ENCODE measurements around the gene ANKRD12.
"Not testable (repeated sequence)": the region's sequence is repeated elsewhere in the genome, so short reads cannot be mapped to it uniquely, and the experiment has no call there.

Gene ANKRD12

GRCh38 chr18:9234528-9234927 lies 97.9 kb downstream of the ANKRD12 start:
- no peak for DNase-seq (ENCODE audit: low read depth)

GRCh38 chr18:9237981-9238380 lies 101.4 kb downstream of the ANKRD12 start:
- DNase-seq (ENCODE audit: low read depth), result no peak

- DNase-seq (ENCODE audit: low read depth), result no peak
These were observed 103.1 kb downstream of the ANKRD12 start for GRCh38 chr18:9239720-9240119.

DNA sequence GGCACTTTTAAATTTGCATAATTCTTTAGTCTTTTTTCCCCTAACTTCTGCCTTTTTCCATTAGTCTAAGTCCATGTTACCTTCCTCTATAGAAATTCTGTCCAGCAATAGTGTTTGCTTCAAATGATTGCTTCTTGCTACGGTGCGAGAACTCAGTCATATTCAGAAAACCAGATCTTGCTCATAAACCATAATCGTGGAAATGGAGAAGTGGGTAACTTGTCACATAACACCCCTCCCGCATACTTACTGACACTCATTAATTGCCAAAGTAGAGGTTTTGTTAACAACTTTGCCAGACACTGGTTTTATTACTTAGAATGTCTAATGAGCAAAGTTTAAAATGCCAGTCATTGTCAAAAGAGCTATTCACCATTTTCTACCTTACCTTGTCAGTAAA lies 103.7 kb downstream of the ANKRD12 start:
- no peak for DNase-seq (ENCODE audit: low read depth)

- DNase-seq (ENCODE audit: low read depth), result no peak
These were observed 106.4 kb downstream of the ANKRD12 start for GRCh38 chr18:9243029-9243428.

DNA sequence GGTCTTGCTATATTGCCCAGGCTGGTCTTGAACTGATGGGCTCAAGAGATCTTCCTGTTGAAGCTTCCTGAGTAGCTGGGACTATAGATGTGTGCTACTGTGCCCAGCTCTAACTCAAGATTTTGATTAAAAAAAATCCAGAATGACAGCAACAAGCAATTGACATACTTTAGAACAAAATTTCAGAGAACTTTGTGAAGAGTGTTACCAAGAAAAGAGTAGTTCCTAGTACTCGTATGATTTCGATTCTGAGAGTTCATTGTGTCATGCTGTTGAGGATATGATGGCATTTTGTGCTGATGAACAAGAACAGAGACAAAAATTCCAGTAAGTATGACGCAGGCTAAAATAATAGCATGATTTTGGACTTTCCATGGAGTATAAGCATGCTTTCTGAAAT lies 107.8 kb downstream of the ANKRD12 start:
- DNase-seq (ENCODE audit: low read depth), result no peak

DNA sequence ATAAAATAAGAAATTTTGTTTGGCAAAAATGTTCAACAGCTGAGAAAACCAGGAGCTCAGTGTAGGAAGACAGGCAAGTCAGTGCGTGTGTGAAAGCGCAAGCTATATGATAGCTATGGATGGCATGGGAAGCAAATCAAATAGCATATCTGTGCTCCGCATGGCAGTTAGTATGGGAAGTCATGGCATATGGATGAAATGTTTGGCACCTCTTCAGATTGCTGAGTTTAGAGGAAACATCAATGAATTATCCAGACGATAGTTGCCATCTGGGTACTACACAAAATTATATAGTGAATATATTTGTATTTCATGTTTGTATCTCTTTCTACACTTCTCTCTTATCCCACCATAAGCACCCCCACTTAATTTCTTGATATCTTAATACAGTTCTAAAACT lies 112.1 kb downstream of the ANKRD12 start:
- no peak for DNase-seq (ENCODE audit: low read depth)

DNA sequence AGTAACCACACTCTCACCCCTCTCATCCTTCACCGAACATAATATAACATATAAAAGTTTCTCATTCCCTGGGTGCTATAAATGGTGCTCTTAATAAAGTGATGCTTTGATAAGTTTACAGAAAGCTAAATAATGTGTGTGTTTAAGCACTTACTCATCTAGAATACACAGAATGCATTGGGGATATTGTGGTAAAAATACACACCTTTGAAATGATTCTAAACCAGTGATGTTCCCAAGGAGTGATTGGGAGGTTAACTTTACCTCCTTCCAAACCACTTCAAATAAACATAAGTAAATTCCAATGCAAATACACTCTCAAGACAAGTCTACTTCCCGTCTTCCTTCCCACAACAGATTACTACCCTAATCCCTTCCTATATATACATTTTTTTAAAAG lies 112.7 kb downstream of the ANKRD12 start:
- DNase-seq (ENCODE audit: low read depth), result no peak

- DNase-seq (ENCODE audit: low read depth), result no peak
These were observed 122.6 kb downstream of the ANKRD12 start for GRCh38 chr18:9259173-9259572.

GRCh38 chr18:9260388-9261380 lies 124.1 kb downstream of the ANKRD12 start:
- no peak for DNase-seq (ENCODE audit: low read depth)

- DNase-seq (ENCODE audit: low read depth), result no peak
These were observed 126.7 kb downstream of the ANKRD12 start for GRCh38 chr18:9263264-9263663.

DNA sequence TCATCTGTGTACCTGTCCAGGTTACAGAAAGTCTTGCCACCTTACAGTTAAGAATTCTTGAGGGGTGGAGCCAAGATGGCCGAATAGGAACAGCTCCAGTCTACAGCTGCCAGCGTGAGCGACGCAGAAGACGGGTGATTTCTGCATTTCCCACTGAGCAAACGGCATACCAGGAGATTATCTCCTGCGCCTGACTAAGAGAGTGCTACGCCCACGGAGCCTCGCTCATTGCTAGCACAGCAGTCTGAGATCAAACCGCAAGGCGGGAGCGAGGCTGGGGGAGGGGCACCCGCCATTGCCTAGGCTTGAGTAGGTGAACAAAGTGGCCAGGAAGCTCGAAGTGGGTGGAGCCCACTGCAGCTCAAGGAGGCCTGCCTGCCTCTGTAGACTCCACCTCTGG lies 128.2 kb downstream of the ANKRD12 start:
- DNase-seq (ENCODE audit: low read depth), result not testable (repeated sequence)

GRCh38 chr18:9273221-9273620 lies 136.6 kb downstream of the ANKRD12 start:
- no peak for DNase-seq (ENCODE audit: low read depth)

DNA sequence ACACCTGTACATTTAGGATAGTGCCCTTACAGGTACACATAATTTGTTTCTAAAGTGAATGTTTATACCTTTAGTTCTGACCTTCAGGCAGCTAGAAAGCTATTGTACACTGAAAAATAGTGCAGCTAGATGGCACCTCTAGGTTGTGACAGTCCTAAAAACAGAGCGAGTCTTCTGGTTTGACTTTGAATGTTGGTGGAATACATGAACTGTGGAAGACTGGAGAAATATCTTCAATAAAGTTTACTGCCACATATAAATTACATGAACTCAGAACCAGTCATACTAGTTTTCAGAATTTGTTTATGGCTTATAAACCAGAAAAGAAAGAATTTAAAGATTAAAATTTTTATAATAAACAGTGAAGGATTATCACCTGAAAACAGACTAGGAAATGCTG lies 139.3 kb downstream of the ANKRD12 start:
- no peak for DNase-seq (ENCODE audit: low read depth)

DNA sequence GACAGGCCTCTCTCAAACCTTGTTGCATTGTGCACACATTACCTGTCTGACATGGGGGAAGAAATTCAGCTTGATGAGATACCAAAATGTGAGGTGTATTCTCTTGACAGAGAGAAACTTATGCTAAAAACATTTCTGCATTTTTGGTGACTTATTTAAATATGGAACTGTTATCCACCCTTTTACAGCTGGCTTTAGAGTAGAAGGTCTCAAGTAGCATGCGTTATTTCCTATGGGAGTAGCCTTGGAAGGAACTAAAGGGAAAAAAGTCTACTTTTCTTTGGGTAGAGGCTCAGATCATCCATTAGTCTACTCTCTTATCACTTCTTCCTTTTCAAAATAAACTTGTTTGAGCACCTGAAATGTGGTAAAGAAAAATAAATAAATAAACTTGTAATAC lies 141.4 kb downstream of the ANKRD12 start:
- DNase-seq (ENCODE audit: low read depth), result no peak

GRCh38 chr18:9280849-9281248 lies 144.3 kb downstream of the ANKRD12 start:
- no peak for DNase-seq (ENCODE audit: low read depth)

- no peak for DNase-seq (ENCODE audit: low read depth)
These were observed 145.2 kb downstream of the ANKRD12 start for GRCh38 chr18:9281780-9282179.

GRCh38 chr18:9283791-9284190 lies 147.2 kb downstream of the ANKRD12 start:
- DNase-seq (ENCODE audit: low read depth), result no peak

- DNase-seq (ENCODE audit: low read depth), result no peak
These were observed 149.0 kb downstream of the ANKRD12 start for GRCh38 chr18:9285604-9286003.

- no peak for DNase-seq (ENCODE audit: low read depth)
These were observed 150.5 kb downstream of the ANKRD12 start for GRCh38 chr18:9287036-9287435.

DNA sequence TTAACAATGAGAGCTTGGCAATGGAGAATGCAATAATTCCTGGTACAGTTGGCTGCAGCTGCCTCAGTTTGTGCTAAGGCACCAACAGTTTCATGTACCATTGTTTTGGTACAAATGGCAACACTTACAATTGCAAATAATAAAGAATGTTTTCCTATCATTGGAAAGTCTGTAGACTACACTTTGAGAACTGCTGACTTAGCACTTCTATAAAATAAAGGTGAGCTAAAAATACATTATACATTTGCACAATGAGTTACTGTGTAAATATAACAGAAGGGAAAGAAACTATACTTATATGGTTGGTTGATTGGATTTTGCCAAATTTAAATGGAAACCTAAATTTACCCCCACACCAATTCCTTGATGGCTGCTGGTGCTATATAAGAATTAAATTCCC lies 153.1 kb downstream of the ANKRD12 start:
- DNase-seq (ENCODE audit: low read depth), result no peak

DNA sequence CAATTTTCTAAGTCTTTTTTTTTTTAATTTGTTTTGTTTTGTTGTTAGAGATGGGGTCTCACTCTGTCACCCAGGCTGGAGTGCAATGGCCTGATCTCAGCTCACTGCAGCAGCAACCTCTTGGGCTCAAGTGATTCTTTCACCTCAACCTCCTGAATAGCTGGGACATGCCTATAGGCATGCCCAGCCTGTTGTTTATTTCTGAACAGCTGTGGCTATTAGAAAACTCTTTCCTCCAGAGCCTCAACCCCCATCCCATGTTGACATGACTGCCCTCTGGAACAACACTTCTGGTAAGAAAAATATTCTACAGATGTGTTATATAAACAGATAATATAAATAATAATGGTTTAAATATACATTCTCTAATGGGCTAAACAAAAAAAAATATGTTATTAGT lies 153.6 kb downstream of the ANKRD12 start:
- DNase-seq (ENCODE audit: low read depth), result no peak

DNA sequence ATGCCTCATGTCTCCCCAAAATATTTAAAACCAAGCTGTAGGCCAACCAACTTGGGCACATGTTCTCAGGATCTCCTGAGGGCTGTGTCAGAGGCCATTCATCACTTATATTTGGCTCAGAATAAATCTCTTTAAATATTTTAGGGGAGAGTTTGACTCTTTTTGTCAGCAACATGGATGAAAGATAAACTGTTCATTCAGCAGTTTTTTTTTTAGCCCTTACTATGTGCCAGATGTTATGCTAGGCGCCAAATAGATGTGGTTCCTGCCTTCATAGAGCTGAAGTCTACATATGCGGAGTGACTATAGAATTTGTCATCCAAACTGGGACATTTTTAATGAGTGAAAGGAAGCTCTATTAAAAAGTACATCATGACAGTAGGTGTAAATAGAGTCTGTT lies 155.5 kb downstream of the ANKRD12 start:
- no peak for DNase-seq (ENCODE audit: low read depth)

- no peak for DNase-seq (ENCODE audit: low read depth)
These were observed 157.4 kb downstream of the ANKRD12 start for GRCh38 chr18:9293948-9294347.
